ENCODE results near the gene NPSR1. TPM values are rescaled to one million over a fixed set of nuclear protein-coding genes. Genes with fewer than 3 reads are reported as not detected.
"Not testable (repeated sequence)": the region's sequence is repeated elsewhere in the genome, so short reads cannot be mapped to it uniquely, and the experiment has no call there.

NPSR1 gene
- total and polyA plus RNA-seq, 9 of the 15 experiments (the other 6 are each of a cell fraction or from before 2014, with no cell fraction given): not detected

- no peak for TF ChIP-seq CTCF (IDR thresholded peaks at IDR 0.05 in 2 of 3, conservative IDR thresholded peaks at IDR 0.05 in 1 of 3; ENCODE audit: insufficient read depth in 2 of 3, low read depth in 1 of 3, low read length in 3 of 3)
- TF ChIP-seq ZC3H4 (CRISPR knock-in tag; IDR thresholded peaks at IDR 0.05; ENCODE audit: borderline replicate concordance): no peak
Measured at GRCh38 chr7:34879871-34880270, 221.9 kb downstream of the NPSR1 start (continued).

- H3K27ac ChIP-seq (ENCODE audit: extremely low read depth, low read depth, low read length); CTCF ChIA-PET (ENCODE audit: low intra/inter-chr PET ratio); FAIRE-seq; H4K20me1 ChIP-seq (replicated peaks; ENCODE audit: control insufficient read depth, insufficient read depth, low read length); H3K4me3 ChIP-seq; ATAC-seq; H3K4me1 ChIP-seq (replicated peaks in 1 of 2; ENCODE audit: control insufficient read depth in 2 of 2, insufficient read depth in 2 of 2, low read length in 2 of 2); DNase-seq (ENCODE audit: extremely low read depth in 1 of 4, low spot score in 3 of 4); H3K79me2 ChIP-seq (ENCODE audit: control insufficient read depth, insufficient read depth, low read length); H3K9me1 ChIP-seq (ENCODE audit: control insufficient read depth, insufficient read depth, low read length); POLR2A ChIA-PET; H3K36me3 ChIP-seq (ENCODE audit: control insufficient read depth, insufficient read depth, low read length); H3K27me3 ChIP-seq (ENCODE audit: control insufficient read depth in 2 of 2, insufficient read depth in 2 of 2, low read length in 2 of 2); intact Hi-C loops (cut with micrococcal nuclease); H3K4me2 ChIP-seq (ENCODE audit: insufficient read depth, low read length); BruUV-seq (replicated peaks); H3K9ac ChIP-seq (ENCODE audit: insufficient read depth in 1 of 2, low read depth in 2 of 2, low read length in 2 of 2); H3K9me3 ChIP-seq (replicated peaks; ENCODE audit: control insufficient read depth, insufficient read depth, low read depth, low read length); H2AFZ ChIP-seq (ENCODE audit: low read depth, low read length); in situ Hi-C loops (cut with MboI): not testable (repeated sequence)
- WGBS (ENCODE audit: insufficient coverage, low coverage, missing lambda C conversion rate): 0% methylated on average over 1 of the region's 1 CpG
- peak; percentile 96 for TF ChIP-seq ZNF707 (CRISPR knock-in tag; conservative IDR thresholded peaks at IDR 0.05)
- 0 out of 2 replicates have a peak, but pooled peaks have one; percentile 30 for TF ChIP-seq TRIM28 (IDR thresholded peaks at IDR 0.05)
Measured at GRCh38 chr7:34883855-34884254, 225.8 kb downstream of the NPSR1 start.

Measured in K562 (cell line).